Measurements from ENCODE around the gene KMO.

Gene KMO

GRCh38 chr1:241557031-241557430 lies 24.9 kb downstream of the KMO start:
- Histone ChIP-seq H3K27ac (ENCODE audit: low read depth, low read length) (no peak overlapping the region), H3K9me3 (ENCODE audit: control insufficient read depth in 5 of 5, low read length in 5 of 5) (no peaks in the 10 kb centered on the region), H3K36me3 (ENCODE audit: control insufficient read depth in 5 of 5, insufficient read depth in 5 of 5, low read length in 5 of 5) (no peaks in the 10 kb centered on the region), H3K4me1 (ENCODE audit: control insufficient read depth in 5 of 5, insufficient read depth in 5 of 5, low read length in 5 of 5) (peaks cover 0 to 2% (median 0%) of the 10 kb centered on the region in 5 donors), H3K4me3 (ENCODE audit: low read depth in 1 of 5, low read length in 5 of 5) (no peak overlapping the region), H3K27me3 (ENCODE audit: control insufficient read depth in 5 of 5, insufficient read depth in 4 of 5, low read length in 5 of 5) (no peaks in the 10 kb centered on the region), H3K9ac (ENCODE audit: low read length in 5 of 5) (no peak overlapping the region)

DNA sequence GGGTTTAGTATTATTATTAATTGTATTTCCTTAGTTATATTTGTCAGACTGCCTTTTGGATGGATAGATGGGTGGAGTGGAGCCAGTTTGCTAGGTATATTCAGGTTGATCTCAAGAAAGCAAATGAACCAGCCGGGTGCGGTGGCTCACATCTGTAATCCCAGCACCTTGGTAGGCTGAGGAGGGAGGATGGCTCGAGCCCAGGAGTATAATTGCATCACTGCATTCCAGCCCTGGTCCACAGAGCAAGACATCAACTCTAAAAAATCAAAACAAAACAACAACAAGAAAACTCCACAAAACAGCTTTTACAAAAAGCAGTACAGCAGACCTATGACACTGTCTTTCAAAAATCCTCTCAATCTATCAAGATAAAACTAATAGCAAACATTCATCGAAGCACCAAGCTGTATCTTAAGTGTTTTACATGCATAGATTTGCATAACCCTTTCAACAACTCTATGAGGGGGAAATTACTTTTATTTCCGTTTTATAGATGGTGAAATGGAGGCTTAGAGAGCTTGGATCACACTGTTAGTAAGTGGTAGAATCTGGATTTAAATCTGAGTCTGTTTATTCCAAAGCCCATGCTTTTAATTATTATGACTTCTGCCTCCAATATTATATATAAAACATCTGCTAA lies 25.5 kb downstream of the KMO start:
- Histone ChIP-seq H3K9me3 (ENCODE audit: control insufficient read depth in 5 of 5, low read length in 5 of 5) (no peaks in the 10 kb centered on the region), H3K27ac (ENCODE audit: low read depth, low read length) (no peak overlapping the region), H3K9ac (ENCODE audit: low read length in 5 of 5) (no peak overlapping the region), H3K4me1 (ENCODE audit: control insufficient read depth in 5 of 5, insufficient read depth in 5 of 5, low read length in 5 of 5) (no peaks in the 10 kb centered on the region), H3K4me3 (ENCODE audit: low read depth in 1 of 5, low read length in 5 of 5) (no peak overlapping the region), H3K36me3 (ENCODE audit: control insufficient read depth in 5 of 5, insufficient read depth in 5 of 5, low read length in 5 of 5) (no peaks in the 10 kb centered on the region), H3K27me3 (ENCODE audit: control insufficient read depth in 5 of 5, insufficient read depth in 4 of 5, low read length in 5 of 5) (no peaks in the 10 kb centered on the region)

GRCh38 chr1:241560146-241560848 lies 28.1 kb downstream of the KMO start:
- H3K9ac ChIP-seq (ENCODE audit: low read length in 5 of 5): no peak overlapping the region

DNA sequence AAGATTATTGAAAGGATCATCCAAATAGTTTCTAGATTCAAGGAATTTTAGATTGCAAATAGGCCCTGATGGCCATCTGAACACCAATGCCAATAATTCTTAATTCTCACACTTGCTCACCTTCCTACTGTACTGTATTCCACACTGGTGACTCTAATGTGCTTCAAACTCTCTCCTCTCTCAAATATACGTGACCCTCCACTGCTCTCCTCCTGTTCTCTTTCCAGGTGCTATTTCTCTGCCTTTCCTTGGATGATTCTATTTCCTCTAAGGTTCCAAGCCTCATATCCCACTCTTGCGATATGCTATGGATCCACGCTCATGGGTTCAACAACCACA lies 28.6 kb downstream of the KMO start:
- Histone ChIP-seq H3K9me3 (ENCODE audit: control insufficient read depth in 5 of 5, low read length in 5 of 5) (no peaks in the 10 kb centered on the region), H3K27ac (ENCODE audit: low read depth, low read length) (no peak overlapping the region), H3K4me3 (ENCODE audit: low read depth in 1 of 5, low read length in 5 of 5) (no peak overlapping the region), H3K36me3 (ENCODE audit: control insufficient read depth in 5 of 5, insufficient read depth in 5 of 5, low read length in 5 of 5) (no peaks in the 10 kb centered on the region), H3K4me1 (ENCODE audit: control insufficient read depth in 5 of 5, insufficient read depth in 5 of 5, low read length in 5 of 5) (no peaks in the 10 kb centered on the region), H3K27me3 (ENCODE audit: control insufficient read depth in 5 of 5, insufficient read depth in 4 of 5, low read length in 5 of 5) (no peaks in the 10 kb centered on the region), H3K9ac (ENCODE audit: low read length in 5 of 5) (no peak overlapping the region)

More at GRCh38 chr1:241560146-241560848, 28.1 kb downstream of the KMO start:
- Histone ChIP-seq H3K27ac (ENCODE audit: low read depth, low read length) (no peak overlapping the region), H3K36me3 (ENCODE audit: control insufficient read depth in 5 of 5, insufficient read depth in 5 of 5, low read length in 5 of 5) (no peaks in the 10 kb centered on the region), H3K27me3 (ENCODE audit: control insufficient read depth in 5 of 5, insufficient read depth in 4 of 5, low read length in 5 of 5) (no peaks in the 10 kb centered on the region), H3K9me3 (ENCODE audit: control insufficient read depth in 5 of 5, low read length in 5 of 5) (no peaks in the 10 kb centered on the region), H3K4me3 (ENCODE audit: low read depth in 1 of 5, low read length in 5 of 5) (no peak overlapping the region), H3K4me1 (ENCODE audit: control insufficient read depth in 5 of 5, insufficient read depth in 5 of 5, low read length in 5 of 5) (no peaks in the 10 kb centered on the region)

GRCh38 chr1:241569848-241570247 lies 37.7 kb downstream of the KMO start:
- Histone ChIP-seq H3K4me3 (ENCODE audit: low read depth in 1 of 5, low read length in 5 of 5) (no peak overlapping the region), H3K9ac (ENCODE audit: low read length in 5 of 5) (no peak overlapping the region), H3K9me3 (ENCODE audit: control insufficient read depth in 5 of 5, low read length in 5 of 5) (no peaks in the 10 kb centered on the region), H3K27me3 (ENCODE audit: control insufficient read depth in 5 of 5, insufficient read depth in 4 of 5, low read length in 5 of 5) (no peaks in the 10 kb centered on the region), H3K27ac (ENCODE audit: low read depth, low read length) (no peak overlapping the region), H3K36me3 (ENCODE audit: control insufficient read depth in 5 of 5, insufficient read depth in 5 of 5, low read length in 5 of 5) (no peaks in the 10 kb centered on the region), H3K4me1 (ENCODE audit: control insufficient read depth in 5 of 5, insufficient read depth in 5 of 5, low read length in 5 of 5) (no peaks in the 10 kb centered on the region)

DNA sequence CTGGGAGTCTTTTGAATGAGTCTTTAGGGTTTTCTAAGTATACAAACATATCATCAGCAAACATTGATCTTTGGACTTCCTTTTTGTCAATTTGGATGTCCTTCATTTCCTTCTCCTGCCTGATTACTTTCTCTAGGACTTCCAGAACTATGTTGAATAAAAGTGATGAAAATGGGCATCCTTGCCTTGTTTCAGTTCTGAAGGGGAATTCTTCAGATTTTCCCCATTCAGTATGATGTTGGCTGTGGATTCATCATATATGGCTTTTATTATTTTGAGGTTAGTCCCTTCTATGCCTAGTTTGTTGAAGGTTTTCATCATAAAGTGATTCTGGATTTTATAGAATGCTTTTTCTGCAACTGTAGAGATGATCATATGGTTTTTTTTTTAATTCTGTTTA lies 42.0 kb downstream of the KMO start:
- peaks cover 0 to 5% (median 0%) of the 10 kb centered on the region in 5 donors for H3K9me3 ChIP-seq (ENCODE audit: control insufficient read depth in 5 of 5, low read length in 5 of 5)
- no peaks in the 10 kb centered on the region for H3K4me1 ChIP-seq (ENCODE audit: control insufficient read depth in 5 of 5, insufficient read depth in 5 of 5, low read length in 5 of 5)
- H3K36me3 ChIP-seq (ENCODE audit: control insufficient read depth in 5 of 5, insufficient read depth in 5 of 5, low read length in 5 of 5): no peaks in the 10 kb centered on the region
- H3K27me3 ChIP-seq (ENCODE audit: control insufficient read depth in 5 of 5, insufficient read depth in 4 of 5, low read length in 5 of 5): no peaks in the 10 kb centered on the region
- no peak overlapping the region for H3K9ac ChIP-seq (ENCODE audit: low read length in 5 of 5)
- H3K4me3 ChIP-seq (ENCODE audit: low read depth in 1 of 5, low read length in 5 of 5): no peak overlapping the region
- H3K27ac ChIP-seq (ENCODE audit: low read depth, low read length): no peak overlapping the region

- H3K4me3 ChIP-seq (ENCODE audit: low read depth in 1 of 5, low read length in 5 of 5): no peak overlapping the region
- no peaks in the 10 kb centered on the region for H3K4me1 ChIP-seq (ENCODE audit: control insufficient read depth in 5 of 5, insufficient read depth in 5 of 5, low read length in 5 of 5)
- no peak overlapping the region for H3K27ac ChIP-seq (ENCODE audit: low read depth, low read length)
- peaks cover 0 to 5% (median 0%) of the 10 kb centered on the region in 5 donors for H3K9me3 ChIP-seq (ENCODE audit: control insufficient read depth in 5 of 5, low read length in 5 of 5)
- H3K27me3 ChIP-seq (ENCODE audit: control insufficient read depth in 5 of 5, insufficient read depth in 4 of 5, low read length in 5 of 5): no peaks in the 10 kb centered on the region
- H3K36me3 ChIP-seq (ENCODE audit: control insufficient read depth in 5 of 5, insufficient read depth in 5 of 5, low read length in 5 of 5): no peaks in the 10 kb centered on the region
- no peak overlapping the region for H3K9ac ChIP-seq (ENCODE audit: low read length in 5 of 5)
Measured at GRCh38 chr1:241579434-241579833, 47.3 kb downstream of the KMO start.

DNA sequence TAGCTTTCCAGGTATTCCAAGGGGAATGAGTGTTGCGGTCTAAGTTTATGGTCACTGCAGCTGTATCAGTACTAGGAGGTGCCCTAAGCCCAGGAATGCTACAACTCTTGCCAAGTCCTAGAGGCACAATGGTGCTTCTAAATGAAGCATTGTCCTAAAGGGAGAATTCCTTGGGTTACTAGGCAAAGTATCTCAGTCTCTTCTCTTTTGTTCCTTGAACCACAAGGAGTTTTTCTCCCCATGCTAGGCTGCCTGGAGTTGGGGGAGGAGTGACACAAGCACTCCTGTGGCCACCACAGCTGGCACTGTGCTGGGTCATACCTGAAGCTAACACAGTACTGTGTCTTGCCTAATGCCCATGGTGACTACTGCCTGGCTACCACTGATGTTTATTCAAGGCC lies 50.7 kb downstream of the KMO start:
- Histone ChIP-seq H3K4me3 (ENCODE audit: low read depth in 1 of 5, low read length in 5 of 5) (no peak overlapping the region), H3K4me1 (ENCODE audit: control insufficient read depth in 5 of 5, insufficient read depth in 5 of 5, low read length in 5 of 5) (no peaks in the 10 kb centered on the region), H3K9ac (ENCODE audit: low read length in 5 of 5) (no peak overlapping the region), H3K9me3 (ENCODE audit: control insufficient read depth in 5 of 5, low read length in 5 of 5) (peaks cover 0 to 2% (median 0%) of the 10 kb centered on the region in 5 donors), H3K27ac (ENCODE audit: low read depth, low read length) (no peak overlapping the region), H3K36me3 (ENCODE audit: control insufficient read depth in 5 of 5, insufficient read depth in 5 of 5, low read length in 5 of 5) (no peaks in the 10 kb centered on the region), H3K27me3 (ENCODE audit: control insufficient read depth in 5 of 5, insufficient read depth in 4 of 5, low read length in 5 of 5) (no peaks in the 10 kb centered on the region)

GRCh38 chr1:241586905-241587512 lies 54.8 kb downstream of the KMO start:
- H3K9ac ChIP-seq (ENCODE audit: low read length in 5 of 5): no peak overlapping the region
- H3K27ac ChIP-seq (ENCODE audit: low read depth, low read length): no peak overlapping the region
- no peaks in the 10 kb centered on the region for H3K36me3 ChIP-seq (ENCODE audit: control insufficient read depth in 5 of 5, insufficient read depth in 5 of 5, low read length in 5 of 5)
- no peaks in the 10 kb centered on the region for H3K4me1 ChIP-seq (ENCODE audit: control insufficient read depth in 5 of 5, insufficient read depth in 5 of 5, low read length in 5 of 5)
- no peaks in the 10 kb centered on the region for H3K27me3 ChIP-seq (ENCODE audit: control insufficient read depth in 5 of 5, insufficient read depth in 4 of 5, low read length in 5 of 5)
- H3K4me3 ChIP-seq (ENCODE audit: low read depth in 1 of 5, low read length in 5 of 5): no peak overlapping the region
- H3K9me3 ChIP-seq (ENCODE audit: control insufficient read depth in 5 of 5, low read length in 5 of 5): no peaks in the 10 kb centered on the region

GRCh38 chr1:241589521-241589920 lies 57.3 kb downstream of the KMO start:
- no peaks in the 10 kb centered on the region for H3K9me3 ChIP-seq (ENCODE audit: control insufficient read depth in 5 of 5, low read length in 5 of 5)
- H3K4me3 ChIP-seq (ENCODE audit: low read depth in 1 of 5, low read length in 5 of 5): no peak overlapping the region
- no peaks in the 10 kb centered on the region for H3K4me1 ChIP-seq (ENCODE audit: control insufficient read depth in 5 of 5, insufficient read depth in 5 of 5, low read length in 5 of 5)
- peaks cover 0 to 7% (median 3%) of the 10 kb centered on the region in 5 donors for H3K36me3 ChIP-seq (ENCODE audit: control insufficient read depth in 5 of 5, insufficient read depth in 5 of 5, low read length in 5 of 5)
- no peak overlapping the region for H3K27ac ChIP-seq (ENCODE audit: low read depth, low read length)
- no peaks in the 10 kb centered on the region for H3K27me3 ChIP-seq (ENCODE audit: control insufficient read depth in 5 of 5, insufficient read depth in 4 of 5, low read length in 5 of 5)
- H3K9ac ChIP-seq (ENCODE audit: low read length in 5 of 5): no peak overlapping the region
